CD4-positive, alpha-beta T cell treated with Interleukin-1 beta for 1 hour (primary cell): ENCODE data around the gene TMPRSS11F.
"Not testable (repeated sequence)": the region's sequence is repeated elsewhere in the genome, so short reads cannot be mapped to it uniquely, and the experiment has no call there.

Experiments
- DNase-seq, 2 donors: peaks; one replicate each; pipeline ENCODE4 v3.0.0-alpha.2; 2020 to 2022

Gene TMPRSS11F

GRCh38 chr4:68129793-68130192 lies at the start of gene TMPRSS11F:
TSS of gene TMPRSS11F (minus strand) at chr4:68129869. CDS start at chr4:68129820, 49 bp downstream.
- DNase-seq: no peak

GRCh38 chr4:68176904-68177303 lies 47.2 kb upstream of the TMPRSS11F start:
- no peak for DNase-seq

GRCh38 chr4:68176500-68176899 lies 46.8 kb upstream of the TMPRSS11F start:
- DNase-seq: no peak

GRCh38 chr4:68175562-68176155 lies 46.0 kb upstream of the TMPRSS11F start:
- DNase-seq: peak in 1 of 2 donors; percentile 19

- DNase-seq: not testable (repeated sequence)
Measured at GRCh38 chr4:68174389-68174788, 44.7 kb upstream of the TMPRSS11F start.

GRCh38 chr4:68172147-68172546 lies 42.5 kb upstream of the TMPRSS11F start:
- not testable (repeated sequence) for DNase-seq

GRCh38 chr4:68167706-68168105 lies 38.0 kb upstream of the TMPRSS11F start:
- no peak for DNase-seq

GRCh38 chr4:68167166-68167565 lies 37.5 kb upstream of the TMPRSS11F start:
- DNase-seq: no peak

GRCh38 chr4:68163754-68164153 lies 34.1 kb upstream of the TMPRSS11F start:
- DNase-seq: no peak

- DNase-seq: no peak
Measured at GRCh38 chr4:68162196-68162595, 32.5 kb upstream of the TMPRSS11F start.

- no peak for DNase-seq
Measured at GRCh38 chr4:68152411-68152810, 22.7 kb upstream of the TMPRSS11F start.

- no peak for DNase-seq
Measured at GRCh38 chr4:68148800-68149685, 19.4 kb upstream of the TMPRSS11F start.

GRCh38 chr4:68147079-68147478 lies 17.4 kb upstream of the TMPRSS11F start:
- DNase-seq: no peak

GRCh38 chr4:68145261-68145660 lies 15.6 kb upstream of the TMPRSS11F start:
- DNase-seq: no peak

- no peak for DNase-seq
Measured at GRCh38 chr4:68141852-68142251, 12.2 kb upstream of the TMPRSS11F start.

- no peak for DNase-seq
Measured at GRCh38 chr4:68132342-68132741, 2.7 kb upstream of the TMPRSS11F start.

GRCh38 chr4:68124262-68124661 lies 5.4 kb downstream of the TMPRSS11F start:
- no peak for DNase-seq

GRCh38 chr4:68123525-68123924 lies 6.1 kb downstream of the TMPRSS11F start:
- no peak for DNase-seq

GRCh38 chr4:68119921-68120320 lies 9.7 kb downstream of the TMPRSS11F start:
- DNase-seq: no peak

- DNase-seq: no peak
Measured at GRCh38 chr4:68110441-68110840, 19.2 kb downstream of the TMPRSS11F start.

- DNase-seq: no peak
Measured at GRCh38 chr4:68109868-68110267, 19.8 kb downstream of the TMPRSS11F start.

- DNase-seq: no peak
Measured at GRCh38 chr4:68082758-68083157, 46.9 kb downstream of the TMPRSS11F start.

- DNase-seq: no peak
Measured at GRCh38 chr4:68079928-68080327, 49.7 kb downstream of the TMPRSS11F start.

GRCh38 chr4:68077737-68078136 lies 51.9 kb downstream of the TMPRSS11F start:
- DNase-seq: no peak
